AG04450 (cell line): ENCODE results near the gene ZNF346. TPM values are rescaled to one million over a fixed set of nuclear protein-coding genes. Genes with fewer than 3 reads are reported as not detected.
"Not testable (repeated sequence)": the region's sequence is repeated elsewhere in the genome, so short reads cannot be mapped to it uniquely, and the experiment has no call there.

Experiments used
- CTCF ChIA-PET: fragments of 300-600, 350-600 bp; formaldehyde crosslinking; extraction: SDS; loops from one replicate; lab custom pipeline; 2022; ENCODE audit warnings: antibody characterized with exemption, inconsistent platforms; lab: Charles Lee
- POLR2A ChIA-PET: fragments of 350-600 bp; formaldehyde crosslinking; extraction: SDS; loops from one replicate; lab custom pipeline; 2021; ENCODE audit warnings: antibody characterized with exemption, inconsistent platforms; lab: Yijun Ruan, JAX
- DNase-seq: peaks from one replicate; pipeline ENCODE4 v3.0.0-alpha.2; 2011; ENCODE audit warnings: low read depth, low spot score
- H3K27ac ChIP-seq: one replicate; pipeline ENCODE4 v1.5.1; 2012; ENCODE audit warnings: low read depth, low read length, control low read depth
- H3K27me3 ChIP-seq: one replicate; pipeline ENCODE4 v1.6.0; 2012; ENCODE audit warnings: low read length; ENCODE audit not compliant: control insufficient read depth, insufficient read depth
- H3K4me3 ChIP-seq: 2 replicates; pipeline ENCODE4 v1.5.1; 2011; ENCODE audit warnings: mild to moderate bottlenecking, low read depth, low read length, control low read depth
- H3K9me3 ChIP-seq: 2 replicates; pipeline ENCODE4 v1.5.1; 2012; ENCODE audit warnings: low read length; ENCODE audit not compliant: control insufficient read depth, insufficient read depth
- CTCF ChIP-seq: IDR thresholded peaks from 2 replicates; pipeline ENCODE4 v1.5.1; 2011; ENCODE audit warnings: low read depth, low read length, control low read depth, inconsistent platforms
- polyA plus RNA-seq: library from polyadenylated mRNA; depleted of rRNA; stranded (reverse); fragments of >200 nt; gene quantifications from 2 replicates; pipeline ENCODE4 v1.2.3, GENCODE V29; 2011

The ZNF346 gene
- polyA plus RNA-seq, 1 experiment = 15.0 TPM

GRCh38 chr5:177043114-177043513, 20.6 kb downstream of the ZNF346 start:
- no peaks in the 10 kb centered on the region for H3K9me3 ChIP-seq
- ChIA-PET CTCF (interaction anchor here (1.1 to 1.3 kb wide), 2 partner anchors 69 to 382 kb away, joined by 3 to 4 read pairs; no protein-coding TSS in a partner anchor), POLR2A (no interaction called here)
- no peak for DNase-seq
- H3K27me3 ChIP-seq = no peaks in the 10 kb centered on the region
- no peak for TF ChIP-seq CTCF
- H3K4me3 ChIP-seq = no peak overlapping the region
- H3K27ac ChIP-seq = no peak overlapping the region

GRCh38 chr5:177043958-177044357, 21.5 kb downstream of the ZNF346 start:
- TF ChIP-seq CTCF = no peak
- ChIA-PET CTCF (interaction anchor here (1.3 to 2.3 kb wide), 2 partner anchors 28 to 383 kb away, joined by 4 to 9 read pairs; no protein-coding TSS in a partner anchor), POLR2A (no interaction called here)
- Histone ChIP-seq H3K4me3 (no peak overlapping the region), H3K27me3 (no peaks in the 10 kb centered on the region), H3K9me3 (no peaks in the 10 kb centered on the region), H3K27ac (no peak overlapping the region)
- DNase-seq = no peak

- DNase-seq = no peak
- Histone ChIP-seq H3K9me3 (no peaks in the 10 kb centered on the region), H3K27ac (no peak overlapping the region), H3K27me3 (no peaks in the 10 kb centered on the region), H3K4me3 (no peak overlapping the region)
- POLR2A ChIA-PET = no interaction called here
- no peak for TF ChIP-seq CTCF
- CTCF ChIA-PET = interaction anchor here (1.3 to 2.3 kb wide), 2 partner anchors 27 to 384 kb away, joined by 4 to 9 read pairs; no protein-coding TSS in a partner anchor
These were observed 22.1 kb downstream of the ZNF346 start for GRCh38 chr5:177044641-177045040.

- ChIA-PET POLR2A (no interaction called here), CTCF (interaction anchor here (2.3 kb wide), 1 partner anchor 26 kb away, joined by 9 read pairs; no protein-coding TSS in a partner anchor)
- H3K9me3 ChIP-seq = no peaks in the 10 kb centered on the region
- H3K27me3 ChIP-seq = no peaks in the 10 kb centered on the region
- no peak overlapping the region for H3K4me3 ChIP-seq
- no peak for TF ChIP-seq CTCF
- no peak overlapping the region for H3K27ac ChIP-seq
- no peak for DNase-seq
These were observed 23.1 kb downstream of the ZNF346 start for GRCh38 chr5:177045631-177046030.

- DNase-seq, POLR2A ChIA-PET, CTCF ChIA-PET, H3K9me3 ChIP-seq, H3K27ac ChIP-seq, H3K27me3 ChIP-seq, H3K4me3 ChIP-seq: not testable (repeated sequence)
These were observed 26.0 kb downstream of the ZNF346 start for GRCh38 chr5:177048531-177048930.
